HG02798 (cell line): Measurements from ENCODE around the gene LEMD1.
"Not testable (repeated sequence)": the region's sequence is repeated elsewhere in the genome, so short reads cannot be mapped to it uniquely, and the experiment has no call there.

Source experiments
- ATAC-seq: cut with Tn5 transposase; IDR thresholded peaks from one replicate; pipeline ENCODE4 v1.9.1; 2021; ENCODE audit warnings: mild to moderate bottlenecking; ENCODE audit not compliant: unreplicated experiment, poor library complexity

The LEMD1 gene

GRCh38 chr1:205387845-205388244, 34.0 kb downstream of the LEMD1 start:
- ATAC-seq = no peak

- not testable (repeated sequence) for ATAC-seq
Measured at GRCh38 chr1:205382990-205383389, 38.9 kb downstream of the LEMD1 start.

- no peak for ATAC-seq
Measured at GRCh38 chr1:205382561-205382960, 39.3 kb downstream of the LEMD1 start.

- ATAC-seq = no peak
Measured at GRCh38 chr1:205381305-205381704, 40.6 kb downstream of the LEMD1 start.

GRCh38 chr1:205380882-205381281, 41.0 kb downstream of the LEMD1 start:
- ATAC-seq = no peak

- ATAC-seq = no peak
Measured at GRCh38 chr1:205379056-205379455, 42.8 kb downstream of the LEMD1 start.

- no peak for ATAC-seq
Measured at GRCh38 chr1:205377355-205377754, 44.5 kb downstream of the LEMD1 start.

- no peak for ATAC-seq
Measured at GRCh38 chr1:205376739-205377138, 45.1 kb downstream of the LEMD1 start.

GRCh38 chr1:205375835-205376545, 45.9 kb downstream of the LEMD1 start:
- no peak for ATAC-seq

GRCh38 chr1:205374210-205375078, 47.4 kb downstream of the LEMD1 start:
- ATAC-seq = no peak

- ATAC-seq = no peak
Measured at GRCh38 chr1:205373798-205374175, 48.1 kb downstream of the LEMD1 start.

GRCh38 chr1:205373022-205373797, 48.6 kb downstream of the LEMD1 start:
- no peak for ATAC-seq

GRCh38 chr1:205371871-205372660, 49.8 kb downstream of the LEMD1 start:
- ATAC-seq = no peak

- ATAC-seq = no peak
Measured at GRCh38 chr1:205370780-205371179, 51.1 kb downstream of the LEMD1 start.

- ATAC-seq = no peak
Measured at GRCh38 chr1:205369701-205370123, 52.1 kb downstream of the LEMD1 start.

- no peak for ATAC-seq
Measured at GRCh38 chr1:205368478-205368877, 53.4 kb downstream of the LEMD1 start.

GRCh38 chr1:205365945-205366463, 55.9 kb downstream of the LEMD1 start:
- ATAC-seq = no peak

GRCh38 chr1:205365086-205365485, 56.8 kb downstream of the LEMD1 start:
- ATAC-seq = not testable (repeated sequence)

GRCh38 chr1:205360891-205361290, 61.0 kb downstream of the LEMD1 start:
- no peak for ATAC-seq
